CD4-positive, alpha-beta T cell treated with Interleukin-6 at 100 ng/mL for 8 hours (primary cell): Measurements from ENCODE around the gene FRMD4B.

Experiments used
- DNase-seq: peaks from one replicate; pipeline ENCODE4 v3.0.0-alpha.2; 2020; ENCODE audit warnings: mixed read lengths, low spot score

Gene FRMD4B

DNA sequence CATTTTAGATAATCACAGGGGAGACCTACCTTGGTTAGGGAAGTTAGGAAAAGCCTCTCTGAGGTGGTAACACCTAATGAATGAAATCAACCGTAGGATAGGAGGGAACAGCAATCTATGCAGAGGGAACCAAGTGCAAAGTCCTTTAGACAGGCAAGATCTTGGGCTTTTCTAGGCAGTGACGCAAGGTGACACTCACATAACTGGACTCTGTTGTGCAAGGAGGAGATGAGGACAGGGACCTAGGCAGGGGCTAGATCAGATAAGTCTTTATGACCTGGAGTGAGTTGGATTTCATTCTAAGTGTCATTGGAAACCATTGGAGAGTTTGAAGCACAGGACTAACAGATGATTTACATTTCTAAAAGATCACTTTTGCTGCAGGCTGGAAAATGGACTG lies 258.9 kb downstream of the FRMD4B start:
- DNase-seq, result no peak

DNA sequence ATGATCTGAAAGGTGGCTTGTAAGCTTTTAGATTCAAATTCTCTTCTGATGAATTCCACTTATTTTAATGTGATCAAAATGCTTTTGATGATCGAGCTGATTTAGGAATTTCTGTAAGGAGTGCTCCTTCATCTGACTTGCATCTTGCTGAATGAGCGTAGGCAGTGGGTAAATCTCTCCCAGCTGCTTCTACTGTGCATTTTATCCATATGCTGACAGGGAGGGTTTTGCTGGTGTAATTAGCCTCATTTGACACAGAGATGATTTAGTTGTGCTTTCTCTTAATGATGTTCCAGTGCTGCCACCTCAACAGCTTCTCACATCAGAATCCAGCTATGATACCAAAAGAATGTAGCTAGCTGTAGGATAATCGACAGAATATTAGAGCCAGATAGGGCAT lies 259.7 kb downstream of the FRMD4B start:
- DNase-seq, result no peak

DNA sequence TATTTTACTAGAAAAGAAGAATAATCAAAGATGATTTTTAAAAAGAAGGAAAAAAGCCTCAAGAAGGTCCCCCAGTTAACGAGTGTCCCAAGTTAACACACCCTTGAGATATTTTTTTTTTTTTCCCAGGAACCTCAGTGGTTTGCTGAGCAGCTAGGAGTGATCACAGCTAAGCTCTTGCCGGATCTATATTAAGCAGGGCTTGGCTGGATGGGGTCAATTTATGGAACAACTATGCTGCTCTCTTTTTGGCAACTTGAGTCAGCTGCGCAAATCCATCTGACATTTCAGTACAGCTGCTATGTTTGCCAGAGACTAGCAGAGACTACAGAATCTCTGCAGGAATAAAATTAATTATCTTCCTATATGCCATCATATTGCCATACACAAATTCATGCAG lies 263.5 kb downstream of the FRMD4B start, which contains the start of gene LMOD3:
LMOD3 (minus strand) TSS at position 193 of the 400 bp plus-strand sequence. CDS start 209 bp downstream, outside the sequence.
- DNase-seq, result no peak

DNA sequence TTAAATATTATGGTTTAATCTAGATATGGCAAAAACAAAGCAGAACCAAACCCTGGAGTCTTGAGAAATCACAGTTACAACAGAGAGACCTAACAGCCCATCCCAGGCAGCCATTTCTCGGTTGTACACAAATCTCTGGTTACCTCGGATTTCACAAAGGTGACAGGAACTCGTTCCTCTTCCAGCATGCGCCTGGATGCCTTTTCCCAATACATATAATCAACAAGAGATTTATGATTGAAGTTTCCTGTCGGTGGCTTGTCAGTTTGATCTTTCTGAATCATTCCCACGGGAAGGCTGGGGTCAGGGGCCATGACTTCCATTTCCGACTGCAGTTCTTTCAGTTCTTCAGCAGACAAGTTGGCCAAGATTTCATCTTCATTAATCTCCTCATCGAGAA lies 263.9 kb downstream of the FRMD4B start:
- no peak for DNase-seq

DNA sequence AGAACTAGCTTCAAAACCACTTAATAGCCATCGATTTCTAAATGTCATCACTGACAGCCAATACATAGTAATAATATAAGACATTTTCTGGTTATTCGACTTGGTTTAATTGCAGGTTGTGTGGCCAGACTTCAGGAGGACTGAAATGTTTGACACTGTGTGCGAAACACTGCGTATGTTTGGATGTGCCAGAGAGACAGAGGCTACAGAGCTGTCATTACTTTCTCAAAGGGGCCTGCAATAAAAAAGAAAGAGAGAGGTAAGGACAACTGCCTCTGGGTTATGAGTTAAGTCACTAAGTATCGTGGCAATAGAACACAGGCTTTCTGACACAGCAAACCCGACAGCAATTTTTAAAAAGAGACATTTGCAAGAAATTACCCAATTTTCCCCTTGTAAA lies 264.4 kb downstream of the FRMD4B start:
- no peak for DNase-seq

DNA sequence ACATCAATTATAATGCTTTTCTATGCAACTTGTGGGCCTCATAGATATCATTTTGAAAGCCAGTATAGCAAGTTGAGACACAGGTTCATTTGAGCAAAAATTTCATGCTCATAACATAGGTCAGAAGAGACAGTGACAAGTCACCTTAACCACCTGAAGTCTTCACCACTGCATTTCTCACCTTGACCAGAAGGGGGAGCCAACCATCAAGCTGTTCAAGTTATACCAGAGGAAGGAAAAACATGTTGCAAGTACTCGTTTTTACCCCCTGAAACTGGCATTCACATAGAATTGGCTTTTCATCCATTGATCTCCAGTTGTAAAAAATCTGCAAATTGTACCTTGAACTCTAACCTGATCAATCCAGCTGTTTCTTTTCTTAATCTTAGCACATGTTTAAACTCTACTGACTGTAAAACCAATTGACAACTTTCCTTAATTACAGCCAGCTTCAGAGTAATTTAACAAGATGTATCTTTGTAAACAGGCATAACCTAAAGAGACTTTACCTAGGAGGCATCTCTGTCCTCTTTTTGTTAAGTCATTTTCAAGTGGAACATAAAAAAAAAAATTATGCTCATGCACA lies 264.9 kb downstream of the FRMD4B start:
- DNase-seq, result peak; percentile 87
